NCI-H187 treated with DMSO at 0.1 percent for 48 hours (cell line): ENCODE results near the gene LOC101059915.
"Not testable (repeated sequence)": the region's sequence is repeated elsewhere in the genome, so short reads cannot be mapped to it uniquely, and the experiment has no call there.

Source experiments
- DNase-seq: peaks from one replicate; lab custom pipeline; 2025; lab: John Stamatoyannopoulos, UW

LOC101059915 gene

GRCh38 chrX:71640002-71640401 lies 27.3 kb upstream of the LOC101059915 start:
- no peak for DNase-seq

- DNase-seq, result not testable (repeated sequence)
These were observed 22.9 kb upstream of the LOC101059915 start for GRCh38 chrX:71644406-71644805.

GRCh38 chrX:71650333-71650969 lies 16.9 kb upstream of the LOC101059915 start:
- DNase-seq, result no peak

- no peak for DNase-seq
These were observed 14.9 kb upstream of the LOC101059915 start for GRCh38 chrX:71652405-71652804.

- no peak for DNase-seq
These were observed 14.0 kb upstream of the LOC101059915 start for GRCh38 chrX:71653344-71653743.

GRCh38 chrX:71657267-71657666 lies 10.1 kb upstream of the LOC101059915 start:
- DNase-seq, result no peak

GRCh38 chrX:71659342-71659741 lies 8.0 kb upstream of the LOC101059915 start:
- DNase-seq, result no peak

- DNase-seq, result no peak
These were observed 7.4 kb upstream of the LOC101059915 start for GRCh38 chrX:71659959-71660358.

GRCh38 chrX:71660562-71661416 lies 6.6 kb upstream of the LOC101059915 start:
- DNase-seq, result no peak

GRCh38 chrX:71661919-71662318 lies 5.4 kb upstream of the LOC101059915 start:
- no peak for DNase-seq

GRCh38 chrX:71662654-71663053 lies 4.7 kb upstream of the LOC101059915 start:
- DNase-seq, result not testable (repeated sequence)

GRCh38 chrX:71663238-71663637 lies 4.1 kb upstream of the LOC101059915 start:
- not testable (repeated sequence) for DNase-seq

GRCh38 chrX:71664202-71664601 lies 3.1 kb upstream of the LOC101059915 start:
- not testable (repeated sequence) for DNase-seq

- DNase-seq, result no peak
These were observed 2.4 kb upstream of the LOC101059915 start for GRCh38 chrX:71664889-71665491.

GRCh38 chrX:71665747-71666146 lies 1.6 kb upstream of the LOC101059915 start:
- DNase-seq, result no peak

GRCh38 chrX:71666240-71667223 lies 814 bp upstream of the LOC101059915 start:
- DNase-seq, result no peak

- DNase-seq, result no peak
These were observed 876 bp downstream of the LOC101059915 start for GRCh38 chrX:71668248-71668595.

- DNase-seq, result no peak
These were observed 2.1 kb downstream of the LOC101059915 start for GRCh38 chrX:71669492-71669891.

- not testable (repeated sequence) for DNase-seq
These were observed 2.6 kb downstream of the LOC101059915 start for GRCh38 chrX:71669947-71670346.

- no peak for DNase-seq
These were observed 3.9 kb downstream of the LOC101059915 start for GRCh38 chrX:71671043-71671780.

GRCh38 chrX:71671938-71672337 lies 4.6 kb downstream of the LOC101059915 start:
- DNase-seq, result no peak
